ENCODE data around the gene EXOC3L4.

Gene EXOC3L4

DNA sequence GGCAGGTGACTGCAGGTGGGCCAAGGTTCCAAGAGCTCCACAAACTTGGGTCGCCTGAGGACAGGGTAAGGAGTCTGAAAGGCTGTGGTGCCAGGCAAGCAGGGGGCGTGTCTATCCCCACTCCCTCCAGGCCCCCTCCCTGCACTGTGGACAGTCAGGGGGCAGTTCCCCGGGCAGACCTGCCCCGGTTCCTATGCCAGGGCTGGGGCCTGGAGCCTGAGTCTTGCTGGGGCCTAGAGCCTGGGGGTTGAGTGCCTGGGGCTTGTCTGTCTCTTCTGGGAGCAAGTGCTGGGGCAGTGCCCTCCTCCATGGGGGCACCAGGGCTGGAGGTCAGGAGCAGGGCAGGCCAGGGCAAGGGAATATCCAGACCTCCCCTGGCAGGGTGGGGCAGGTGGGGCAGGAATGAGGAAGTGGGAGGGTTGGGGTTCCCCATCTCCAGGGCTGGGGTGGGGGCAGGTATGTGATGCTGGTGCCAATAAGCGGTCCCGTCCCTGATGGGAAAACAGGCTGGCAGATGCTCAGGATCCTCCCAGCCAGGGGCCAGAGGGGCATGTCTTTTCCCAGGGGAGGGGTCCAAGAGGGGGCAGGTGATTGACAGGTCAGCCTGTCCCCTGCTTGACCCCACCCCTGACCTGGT is 16.8 kb downstream of the EXOC3L4 start:
- Histone ChIP-seq H3K4me3 (replicated peaks; ENCODE audit: insufficient read depth, low read length) (no peak overlapping the region), H3K27me3 (ENCODE audit: insufficient read depth, poor library complexity, severe bottlenecking) (no peaks in the 10 kb centered on the region), H3K27ac (replicated peaks) (peak overlapping the region; percentile 25)
- DNase-seq (ENCODE audit: low read depth in 1 of 2, low spot score in 1 of 2), result peak in 1 of 2 experiments; percentile 19
- TF ChIP-seq SPI1 (IDR thresholded peaks at IDR 0.05; ENCODE audit: borderline replicate concordance, low read depth), result peak; percentile 74
- TF ChIP-seq, protein P1, sequence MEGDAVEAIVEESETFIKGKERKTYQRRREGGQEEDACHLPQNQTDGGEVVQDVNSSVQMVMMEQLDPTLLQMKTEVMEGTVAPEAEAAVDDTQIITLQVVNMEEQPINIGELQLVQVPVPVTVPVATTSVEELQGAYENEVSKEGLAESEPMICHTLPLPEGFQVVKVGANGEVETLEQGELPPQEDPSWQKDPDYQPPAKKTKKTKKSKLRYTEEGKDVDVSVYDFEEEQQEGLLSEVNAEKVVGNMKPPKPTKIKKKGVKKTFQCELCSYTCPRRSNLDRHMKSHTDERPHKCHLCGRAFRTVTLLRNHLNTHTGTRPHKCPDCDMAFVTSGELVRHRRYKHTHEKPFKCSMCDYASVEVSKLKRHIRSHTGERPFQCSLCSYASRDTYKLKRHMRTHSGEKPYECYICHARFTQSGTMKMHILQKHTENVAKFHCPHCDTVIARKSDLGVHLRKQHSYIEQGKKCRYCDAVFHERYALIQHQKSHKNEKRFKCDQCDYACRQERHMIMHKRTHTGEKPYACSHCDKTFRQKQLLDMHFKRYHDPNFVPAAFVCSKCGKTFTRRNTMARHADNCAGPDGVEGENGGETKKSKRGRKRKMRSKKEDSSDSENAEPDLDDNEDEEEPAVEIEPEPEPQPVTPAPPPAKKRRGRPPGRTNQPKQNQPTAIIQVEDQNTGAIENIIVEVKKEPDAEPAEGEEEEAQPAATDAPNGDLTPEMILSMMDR (IDR thresholded peaks at IDR 0.05; ENCODE audit: insufficient read depth, low read length), result no peak

DNA sequence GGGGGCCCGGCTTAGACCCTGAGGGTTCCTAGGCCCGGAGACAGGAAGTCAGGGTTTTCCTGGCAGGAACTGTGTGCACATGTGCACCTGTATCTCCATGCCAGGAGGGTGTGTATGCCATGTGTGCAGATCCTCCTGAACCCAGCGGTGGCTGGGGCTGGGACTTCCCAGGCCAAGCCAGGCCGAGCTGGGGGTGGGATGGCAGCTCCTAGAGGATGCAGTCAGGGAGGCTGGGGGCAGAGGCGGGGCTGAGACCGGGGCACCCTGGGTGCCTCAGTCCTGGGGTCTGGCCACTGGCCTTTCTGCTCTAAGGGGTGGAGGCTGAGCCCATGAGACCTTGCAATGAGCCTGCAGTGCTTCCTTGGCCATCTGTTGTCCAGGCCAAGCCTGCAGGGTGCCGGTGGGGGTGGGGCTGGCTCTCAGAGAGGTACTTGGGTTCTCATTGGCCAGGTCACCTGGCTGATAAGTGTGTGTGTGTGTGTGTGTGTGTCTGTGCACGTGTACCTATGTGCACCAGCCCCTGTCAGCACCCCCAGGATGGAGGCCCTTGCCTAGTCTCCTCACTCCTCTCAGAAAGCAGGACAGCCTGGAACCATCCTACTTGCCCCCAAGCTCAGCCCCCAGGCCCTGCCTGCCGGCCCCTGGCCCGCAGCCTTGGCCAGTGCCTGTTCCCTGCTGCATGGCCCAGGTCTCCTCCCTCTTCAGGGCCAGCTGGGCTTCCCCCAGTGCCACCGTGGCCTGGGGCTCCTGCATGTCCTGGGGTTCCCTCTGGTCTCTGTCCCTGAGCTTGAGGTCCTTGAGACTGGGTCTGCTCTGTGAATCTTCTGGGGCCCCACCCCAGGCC is 18.1 kb downstream of the EXOC3L4 start:
- TF ChIP-seq SPI1 (IDR thresholded peaks at IDR 0.05; ENCODE audit: borderline replicate concordance, low read depth) (no peak), GABPA (IDR thresholded peaks at IDR 0.05; ENCODE audit: low read depth) (no peak), POLR2AphosphoS5 (IDR thresholded peaks at IDR 0.05; ENCODE audit: low read depth) (no peak)
- TF ChIP-seq, protein P1 (IDR thresholded peaks at IDR 0.05; ENCODE audit: insufficient read depth, low read length), result no peak
- TF ChIP-seq, protein P2, sequence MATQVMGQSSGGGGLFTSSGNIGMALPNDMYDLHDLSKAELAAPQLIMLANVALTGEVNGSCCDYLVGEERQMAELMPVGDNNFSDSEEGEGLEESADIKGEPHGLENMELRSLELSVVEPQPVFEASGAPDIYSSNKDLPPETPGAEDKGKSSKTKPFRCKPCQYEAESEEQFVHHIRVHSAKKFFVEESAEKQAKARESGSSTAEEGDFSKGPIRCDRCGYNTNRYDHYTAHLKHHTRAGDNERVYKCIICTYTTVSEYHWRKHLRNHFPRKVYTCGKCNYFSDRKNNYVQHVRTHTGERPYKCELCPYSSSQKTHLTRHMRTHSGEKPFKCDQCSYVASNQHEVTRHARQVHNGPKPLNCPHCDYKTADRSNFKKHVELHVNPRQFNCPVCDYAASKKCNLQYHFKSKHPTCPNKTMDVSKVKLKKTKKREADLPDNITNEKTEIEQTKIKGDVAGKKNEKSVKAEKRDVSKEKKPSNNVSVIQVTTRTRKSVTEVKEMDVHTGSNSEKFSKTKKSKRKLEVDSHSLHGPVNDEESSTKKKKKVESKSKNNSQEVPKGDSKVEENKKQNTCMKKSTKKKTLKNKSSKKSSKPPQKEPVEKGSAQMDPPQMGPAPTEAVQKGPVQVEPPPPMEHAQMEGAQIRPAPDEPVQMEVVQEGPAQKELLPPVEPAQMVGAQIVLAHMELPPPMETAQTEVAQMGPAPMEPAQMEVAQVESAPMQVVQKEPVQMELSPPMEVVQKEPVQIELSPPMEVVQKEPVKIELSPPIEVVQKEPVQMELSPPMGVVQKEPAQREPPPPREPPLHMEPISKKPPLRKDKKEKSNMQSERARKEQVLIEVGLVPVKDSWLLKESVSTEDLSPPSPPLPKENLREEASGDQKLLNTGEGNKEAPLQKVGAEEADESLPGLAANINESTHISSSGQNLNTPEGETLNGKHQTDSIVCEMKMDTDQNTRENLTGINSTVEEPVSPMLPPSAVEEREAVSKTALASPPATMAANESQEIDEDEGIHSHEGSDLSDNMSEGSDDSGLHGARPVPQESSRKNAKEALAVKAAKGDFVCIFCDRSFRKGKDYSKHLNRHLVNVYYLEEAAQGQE (IDR thresholded peaks at IDR 0.05; ENCODE audit: insufficient replicate concordance, low read depth), result no peak
- Histone ChIP-seq H3K27ac (replicated peaks) (peak overlapping the region; percentile 30), H3K4me3 (replicated peaks; ENCODE audit: insufficient read depth, low read length) (no peak overlapping the region)

DNA sequence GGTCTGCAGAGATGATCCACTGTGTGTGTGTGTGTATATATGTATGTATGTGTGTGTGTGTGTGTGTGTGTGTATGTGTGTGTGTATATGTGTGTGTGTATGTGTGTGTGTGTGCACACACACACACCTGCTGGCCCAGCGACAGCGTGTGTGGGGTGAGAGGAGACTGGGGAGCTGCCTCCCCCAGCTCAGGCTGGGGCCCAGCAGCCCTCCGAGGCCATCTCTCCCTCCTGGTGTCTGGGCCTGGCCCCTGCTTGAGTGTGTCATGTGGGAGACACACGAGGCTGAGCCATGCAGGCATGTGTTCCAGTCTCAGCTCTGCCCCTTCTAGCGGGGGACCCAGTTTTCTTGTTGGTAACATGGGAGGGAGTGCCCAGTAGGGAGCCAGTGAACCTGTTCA is 18.8 kb downstream of the EXOC3L4 start:
- peak overlapping the region; percentile 17; the same call in 1 of the 2 replicates for H3K27ac ChIP-seq (replicated peaks)
- no peaks in the 10 kb centered on the region for H3K27me3 ChIP-seq (ENCODE audit: insufficient read depth, poor library complexity, severe bottlenecking)
- DNase-seq (ENCODE audit: low read depth in 1 of 2, low spot score in 1 of 2), result no peak
- no peak overlapping the region for H3K4me3 ChIP-seq (replicated peaks; ENCODE audit: insufficient read depth, low read length)
- TF ChIP-seq SPI1 (IDR thresholded peaks at IDR 0.05; ENCODE audit: borderline replicate concordance, low read depth) (no peak), GABPA (IDR thresholded peaks at IDR 0.05; ENCODE audit: low read depth) (no peak), POLR2AphosphoS5 (IDR thresholded peaks at IDR 0.05; ENCODE audit: low read depth) (no peak)
- TF ChIP-seq, protein P2 (IDR thresholded peaks at IDR 0.05; ENCODE audit: insufficient replicate concordance, low read depth), result no peak
- TF ChIP-seq, protein P1 (IDR thresholded peaks at IDR 0.05; ENCODE audit: insufficient read depth, low read length), result no peak

More for the DNA sequence above, 18.1 kb downstream of the EXOC3L4 start:
- no peak for DNase-seq (ENCODE audit: low read depth in 1 of 2, low spot score in 1 of 2)
- no peaks in the 10 kb centered on the region for H3K27me3 ChIP-seq (ENCODE audit: insufficient read depth, poor library complexity, severe bottlenecking)

Data from HL-60 (cell line).